ENCODE measurements around the gene ATAD3B. TPM values are rescaled to one million over a fixed set of nuclear protein-coding genes. Genes with fewer than 3 reads are reported as not detected.
A peak's percentile ranks its signal among the peaks of the same experiment; 100 is the strongest.

ATAD3B gene
- total and polyA plus RNA-seq, 2 of the 13 experiments (the other 11 are each of a cell fraction or from before 2014, with no cell fraction given), result 9.6 to 31.1 TPM

DNA sequence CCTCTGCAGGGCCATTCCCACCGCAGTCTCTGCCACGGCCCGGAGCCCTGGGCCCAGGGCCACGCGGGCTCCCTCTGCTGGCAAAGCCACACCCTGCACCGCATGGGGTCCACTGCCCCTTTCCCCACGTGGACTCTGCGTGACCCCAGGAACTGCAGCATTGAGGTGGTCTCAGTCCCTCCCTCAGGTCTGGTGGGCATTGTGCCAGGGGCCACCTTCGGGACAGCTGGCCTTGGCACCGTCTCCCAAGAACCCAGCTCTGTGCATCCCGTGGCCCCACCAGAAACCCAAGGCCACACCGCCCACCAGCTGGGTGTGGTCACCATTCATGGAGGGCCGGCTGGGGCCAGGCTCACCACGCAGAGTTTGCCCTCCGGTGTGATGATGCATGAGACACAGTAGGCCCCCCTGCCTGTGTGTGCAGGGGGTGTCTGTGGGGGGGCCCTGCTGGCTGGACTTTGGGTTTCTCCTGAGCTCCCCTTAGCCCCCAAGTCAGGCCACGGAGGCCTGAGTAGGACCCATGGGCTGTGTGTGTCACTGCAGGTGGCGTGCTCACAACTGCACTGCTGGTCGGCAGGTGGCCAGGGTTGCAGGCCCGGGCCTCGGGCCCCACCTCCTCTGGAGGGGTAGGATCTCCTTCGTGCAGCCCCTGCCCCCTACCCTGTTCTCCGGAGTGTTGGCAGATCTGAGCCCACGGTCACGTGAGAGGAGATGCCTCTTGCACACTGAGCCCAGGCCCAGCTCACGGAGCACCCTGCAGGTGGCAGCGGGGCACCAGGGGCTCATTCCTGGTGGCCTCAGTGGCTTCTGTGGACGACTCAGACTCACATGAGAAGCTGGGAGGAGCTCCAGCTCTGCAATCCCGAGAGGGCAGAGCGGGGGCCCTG, 30.3 kb upstream of the ATAD3B start (continued):
- TF ChIP-seq, protein P1, sequence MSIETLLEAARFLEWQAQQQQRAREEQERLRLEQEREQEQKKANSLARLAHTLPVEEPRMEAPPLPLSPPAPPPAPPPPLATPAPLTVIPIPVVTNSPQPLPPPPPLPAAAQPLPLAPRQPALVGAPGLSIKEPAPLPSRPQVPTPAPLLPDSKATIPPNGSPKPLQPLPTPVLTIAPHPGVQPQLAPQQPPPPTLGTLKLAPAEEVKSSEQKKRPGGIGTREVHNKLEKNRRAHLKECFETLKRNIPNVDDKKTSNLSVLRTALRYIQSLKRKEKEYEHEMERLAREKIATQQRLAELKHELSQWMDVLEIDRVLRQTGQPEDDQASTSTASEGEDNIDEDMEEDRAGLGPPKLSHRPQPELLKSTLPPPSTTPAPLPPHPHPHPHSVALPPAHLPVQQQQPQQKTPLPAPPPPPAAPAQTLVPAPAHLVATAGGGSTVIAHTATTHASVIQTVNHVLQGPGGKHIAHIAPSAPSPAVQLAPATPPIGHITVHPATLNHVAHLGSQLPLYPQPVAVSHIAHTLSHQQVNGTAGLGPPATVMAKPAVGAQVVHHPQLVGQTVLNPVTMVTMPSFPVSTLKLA (IDR thresholded peaks at IDR 0.05), result peak; percentile 55
- TF ChIP-seq ZNF549 (CRISPR knock-in tag; IDR thresholded peaks at IDR 0.05) (no peak), GPN1 (CRISPR knock-in tag; IDR thresholded peaks at IDR 0.05; ENCODE audit: borderline replicate concordance) (no peak), HES4 (CRISPR knock-in tag; IDR thresholded peaks at IDR 0.05; ENCODE audit: borderline replicate concordance) (no peak), NCOA2 (CRISPR knock-in tag; IDR thresholded peaks at IDR 0.05) (no peak; the same call in 1 of the 2 replicates), BHLHE40 (IDR thresholded peaks at IDR 0.05; ENCODE audit: low read length) (peak; percentile 56), ZBTB7A (CRISPR knock-in tag; IDR thresholded peaks at IDR 0.05) (peak; percentile 86), RAD21 (CRISPR knock-in tag; IDR thresholded peaks at IDR 0.05) (peak; percentile 93), ZNF709 (CRISPR knock-in tag; IDR thresholded peaks at IDR 0.05) (0 out of 2 replicates have a peak, but pooled peaks have one; percentile 22), GLI4 (CRISPR knock-in tag; IDR thresholded peaks at IDR 0.05; ENCODE audit: borderline replicate concordance) (no peak), MEIS1 (CRISPR knock-in tag; IDR thresholded peaks at IDR 0.05; ENCODE audit: borderline replicate concordance) (peak; percentile 72; the same call in 1 of the 2 replicates)
- TF ChIP-seq, protein P2, sequence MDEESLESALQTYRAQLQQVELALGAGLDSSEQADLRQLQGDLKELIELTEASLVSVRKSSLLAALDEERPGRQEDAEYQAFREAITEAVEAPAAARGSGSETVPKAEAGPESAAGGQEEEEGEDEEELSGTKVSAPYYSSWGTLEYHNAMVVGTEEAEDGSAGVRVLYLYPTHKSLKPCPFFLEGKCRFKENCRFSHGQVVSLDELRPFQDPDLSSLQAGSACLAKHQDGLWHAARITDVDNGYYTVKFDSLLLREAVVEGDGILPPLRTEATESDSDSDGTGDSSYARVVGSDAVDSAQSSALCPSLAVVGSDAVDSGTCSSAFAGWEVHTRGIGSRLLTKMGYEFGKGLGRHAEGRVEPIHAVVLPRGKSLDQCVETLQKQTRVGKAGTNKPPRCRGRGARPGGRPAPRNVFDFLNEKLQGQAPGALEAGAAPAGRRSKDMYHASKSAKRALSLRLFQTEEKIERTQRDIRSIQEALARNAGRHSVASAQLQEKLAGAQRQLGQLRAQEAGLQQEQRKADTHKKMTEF (CRISPR knock-in tag; IDR thresholded peaks at IDR 0.05), result peak; percentile 88
- TF ChIP-seq, protein P3, sequence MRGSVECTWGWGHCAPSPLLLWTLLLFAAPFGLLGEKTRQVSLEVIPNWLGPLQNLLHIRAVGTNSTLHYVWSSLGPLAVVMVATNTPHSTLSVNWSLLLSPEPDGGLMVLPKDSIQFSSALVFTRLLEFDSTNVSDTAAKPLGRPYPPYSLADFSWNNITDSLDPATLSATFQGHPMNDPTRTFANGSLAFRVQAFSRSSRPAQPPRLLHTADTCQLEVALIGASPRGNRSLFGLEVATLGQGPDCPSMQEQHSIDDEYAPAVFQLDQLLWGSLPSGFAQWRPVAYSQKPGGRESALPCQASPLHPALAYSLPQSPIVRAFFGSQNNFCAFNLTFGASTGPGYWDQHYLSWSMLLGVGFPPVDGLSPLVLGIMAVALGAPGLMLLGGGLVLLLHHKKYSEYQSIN (CRISPR knock-in tag; IDR thresholded peaks at IDR 0.05; ENCODE audit: borderline replicate concordance), result no peak
- TF ChIP-seq, protein P4, sequence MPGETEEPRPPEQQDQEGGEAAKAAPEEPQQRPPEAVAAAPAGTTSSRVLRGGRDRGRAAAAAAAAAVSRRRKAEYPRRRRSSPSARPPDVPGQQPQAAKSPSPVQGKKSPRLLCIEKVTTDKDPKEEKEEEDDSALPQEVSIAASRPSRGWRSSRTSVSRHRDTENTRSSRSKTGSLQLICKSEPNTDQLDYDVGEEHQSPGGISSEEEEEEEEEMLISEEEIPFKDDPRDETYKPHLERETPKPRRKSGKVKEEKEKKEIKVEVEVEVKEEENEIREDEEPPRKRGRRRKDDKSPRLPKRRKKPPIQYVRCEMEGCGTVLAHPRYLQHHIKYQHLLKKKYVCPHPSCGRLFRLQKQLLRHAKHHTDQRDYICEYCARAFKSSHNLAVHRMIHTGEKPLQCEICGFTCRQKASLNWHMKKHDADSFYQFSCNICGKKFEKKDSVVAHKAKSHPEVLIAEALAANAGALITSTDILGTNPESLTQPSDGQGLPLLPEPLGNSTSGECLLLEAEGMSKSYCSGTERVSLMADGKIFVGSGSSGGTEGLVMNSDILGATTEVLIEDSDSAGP (CRISPR knock-in tag; IDR thresholded peaks at IDR 0.05; ENCODE audit: borderline replicate concordance), result peak; percentile 89
- TF ChIP-seq, protein P5, sequence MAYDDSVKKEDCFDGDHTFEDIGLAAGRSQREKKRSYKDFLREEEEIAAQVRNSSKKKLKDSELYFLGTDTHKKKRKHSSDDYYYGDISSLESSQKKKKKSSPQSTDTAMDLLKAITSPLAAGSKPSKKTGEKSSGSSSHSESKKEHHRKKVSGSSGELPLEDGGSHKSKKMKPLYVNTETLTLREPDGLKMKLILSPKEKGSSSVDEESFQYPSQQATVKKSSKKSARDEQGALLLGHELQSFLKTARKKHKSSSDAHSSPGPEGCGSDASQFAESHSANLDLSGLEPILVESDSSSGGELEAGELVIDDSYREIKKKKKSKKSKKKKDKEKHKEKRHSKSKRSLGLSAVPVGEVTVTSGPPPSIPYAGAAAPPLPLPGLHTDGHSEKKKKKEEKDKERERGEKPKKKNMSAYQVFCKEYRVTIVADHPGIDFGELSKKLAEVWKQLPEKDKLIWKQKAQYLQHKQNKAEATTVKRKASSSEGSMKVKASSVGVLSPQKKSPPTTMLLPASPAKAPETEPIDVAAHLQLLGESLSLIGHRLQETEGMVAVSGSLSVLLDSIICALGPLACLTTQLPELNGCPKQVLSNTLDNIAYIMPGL (CRISPR knock-in tag; IDR thresholded peaks at IDR 0.05; ENCODE audit: borderline replicate concordance in 1 of 2, low read depth in 1 of 2), result peak; percentile 83 to 88
- TF ChIP-seq, protein P6, sequence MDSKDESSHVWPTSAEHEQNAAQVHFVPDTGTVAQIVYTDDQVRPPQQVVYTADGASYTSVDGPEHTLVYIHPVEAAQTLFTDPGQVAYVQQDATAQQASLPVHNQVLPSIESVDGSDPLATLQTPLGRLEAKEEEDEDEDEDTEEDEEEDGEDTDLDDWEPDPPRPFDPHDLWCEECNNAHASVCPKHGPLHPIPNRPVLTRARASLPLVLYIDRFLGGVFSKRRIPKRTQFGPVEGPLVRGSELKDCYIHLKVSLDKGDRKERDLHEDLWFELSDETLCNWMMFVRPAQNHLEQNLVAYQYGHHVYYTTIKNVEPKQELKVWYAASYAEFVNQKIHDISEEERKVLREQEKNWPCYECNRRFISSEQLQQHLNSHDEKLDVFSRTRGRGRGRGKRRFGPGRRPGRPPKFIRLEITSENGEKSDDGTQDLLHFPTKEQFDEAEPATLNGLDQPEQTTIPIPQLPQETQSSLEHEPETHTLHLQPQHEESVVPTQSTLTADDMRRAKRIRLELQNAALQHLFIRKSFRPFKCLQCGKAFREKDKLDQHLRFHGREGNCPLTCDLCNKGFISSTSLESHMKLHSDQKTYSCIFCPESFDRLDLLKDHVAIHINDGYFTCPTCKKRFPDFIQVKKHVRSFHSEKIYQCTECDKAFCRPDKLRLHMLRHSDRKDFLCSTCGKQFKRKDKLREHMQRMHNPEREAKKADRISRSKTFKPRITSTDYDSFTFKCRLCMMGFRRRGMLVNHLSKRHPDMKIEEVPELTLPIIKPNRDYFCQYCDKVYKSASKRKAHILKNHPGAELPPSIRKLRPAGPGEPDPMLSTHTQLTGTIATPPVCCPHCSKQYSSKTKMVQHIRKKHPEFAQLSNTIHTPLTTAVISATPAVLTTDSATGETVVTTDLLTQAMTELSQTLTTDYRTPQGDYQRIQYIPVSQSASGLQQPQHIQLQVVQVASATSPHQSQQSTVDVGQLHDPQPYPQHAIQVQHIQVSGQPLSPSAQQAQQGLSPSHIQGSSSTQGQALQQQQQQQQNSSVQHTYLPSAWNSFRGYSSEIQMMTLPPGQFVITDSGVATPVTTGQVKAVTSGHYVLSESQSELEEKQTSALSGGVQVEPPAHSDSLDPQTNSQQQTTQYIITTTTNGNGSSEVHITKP (CRISPR knock-in tag; IDR thresholded peaks at IDR 0.05; ENCODE audit: low read depth), result no peak
